HepG2 (cell line): Measurements from ENCODE around the gene DOHH. TPM values are rescaled to one million over a fixed set of nuclear protein-coding genes. Genes with fewer than 3 reads are reported as not detected.

Experiments
- FOXK2 ChIP-seq: fragments of 450-650 bp; IDR thresholded peaks from 2 replicates; pipeline ENCODE4 v1.6.1; 2016
- HNF1A ChIP-seq, 2 experiments: sonication (generic) in 1 of 2; formaldehyde crosslinking in 1 of 2; IDR thresholded peaks; 2 replicates each; pipeline versions ENCODE4 v1.4.0 to v1.6.1; 2016 to 2020; ENCODE audit warnings: borderline replicate concordance in 1 of 2, low read depth in 1 of 2, mild to moderate bottlenecking in 1 of 2, missing genetic modification reagents in 1 of 2
- ISL2 ChIP-seq: sonication (generic); formaldehyde crosslinking; IDR thresholded peaks from 2 replicates; pipeline ENCODE4 v1.5.0; 2020; ENCODE audit warnings: missing genetic modification reagents
- ZBTB20 ChIP-seq: sonication (generic); formaldehyde crosslinking; IDR thresholded peaks from 2 replicates; pipeline ENCODE4 v1.8.1; 2023; ENCODE audit warnings: missing genetic modification reagents, low read depth, mild to moderate bottlenecking, borderline replicate concordance
- ZUFSP ChIP-seq: sonication (generic); formaldehyde crosslinking; IDR thresholded peaks from 2 replicates; pipeline ENCODE4 v1.9.0; 2021; ENCODE audit warnings: missing genetic modification reagents, mild to moderate bottlenecking, borderline replicate concordance
- polyA plus RNA-seq, 8 experiments: library from polyadenylated mRNA; depleted of rRNA in 3 of 8; stranded (reverse) in 7 of 8; unstranded in 1 of 8; fragments of >200 nt; fragmentation: Illumina TruSeq in 4 of 8; extraction: Trizol in 4 of 8; gene quantifications; 2 replicates each; pipeline versions ENCODE4 v1.2.1 to v1.2.3, GENCODE V29; 2011 to 2016; ENCODE audit warnings: low read depth in 4 of 8, missing spikeins in 1 of 8, mixed read lengths in 1 of 8; ENCODE audit not compliant: insufficient read depth in 1 of 8
- total RNA-seq, 5 experiments: library from RNA; depleted of rRNA; stranded (reverse); fragments of >200 nt; fragmentation: Illumina TruSeq; extraction: Trizol; gene quantifications; 2 replicates each; pipeline ENCODE4 v1.2.3, GENCODE V29; 2016; ENCODE audit warnings: low read depth in 1 of 5
- TF ChIP-seq, protein P1 (sequence below): sonication (generic); formaldehyde crosslinking; IDR thresholded peaks from 2 replicates; pipeline ENCODE4 v1.5.0; 2020; ENCODE audit warnings: mild to moderate bottlenecking, missing genetic modification reagents, borderline replicate concordance

DOHH gene
- total and polyA plus RNA-seq, 2 of the 13 experiments (the other 11 are each of a cell fraction or from before 2014, with no cell fraction given) = 3.5 to 13.7 TPM

GRCh38 chr19:3549816-3550215, 49.3 kb upstream of the DOHH start (continued):
- TF ChIP-seq, protein P1, sequence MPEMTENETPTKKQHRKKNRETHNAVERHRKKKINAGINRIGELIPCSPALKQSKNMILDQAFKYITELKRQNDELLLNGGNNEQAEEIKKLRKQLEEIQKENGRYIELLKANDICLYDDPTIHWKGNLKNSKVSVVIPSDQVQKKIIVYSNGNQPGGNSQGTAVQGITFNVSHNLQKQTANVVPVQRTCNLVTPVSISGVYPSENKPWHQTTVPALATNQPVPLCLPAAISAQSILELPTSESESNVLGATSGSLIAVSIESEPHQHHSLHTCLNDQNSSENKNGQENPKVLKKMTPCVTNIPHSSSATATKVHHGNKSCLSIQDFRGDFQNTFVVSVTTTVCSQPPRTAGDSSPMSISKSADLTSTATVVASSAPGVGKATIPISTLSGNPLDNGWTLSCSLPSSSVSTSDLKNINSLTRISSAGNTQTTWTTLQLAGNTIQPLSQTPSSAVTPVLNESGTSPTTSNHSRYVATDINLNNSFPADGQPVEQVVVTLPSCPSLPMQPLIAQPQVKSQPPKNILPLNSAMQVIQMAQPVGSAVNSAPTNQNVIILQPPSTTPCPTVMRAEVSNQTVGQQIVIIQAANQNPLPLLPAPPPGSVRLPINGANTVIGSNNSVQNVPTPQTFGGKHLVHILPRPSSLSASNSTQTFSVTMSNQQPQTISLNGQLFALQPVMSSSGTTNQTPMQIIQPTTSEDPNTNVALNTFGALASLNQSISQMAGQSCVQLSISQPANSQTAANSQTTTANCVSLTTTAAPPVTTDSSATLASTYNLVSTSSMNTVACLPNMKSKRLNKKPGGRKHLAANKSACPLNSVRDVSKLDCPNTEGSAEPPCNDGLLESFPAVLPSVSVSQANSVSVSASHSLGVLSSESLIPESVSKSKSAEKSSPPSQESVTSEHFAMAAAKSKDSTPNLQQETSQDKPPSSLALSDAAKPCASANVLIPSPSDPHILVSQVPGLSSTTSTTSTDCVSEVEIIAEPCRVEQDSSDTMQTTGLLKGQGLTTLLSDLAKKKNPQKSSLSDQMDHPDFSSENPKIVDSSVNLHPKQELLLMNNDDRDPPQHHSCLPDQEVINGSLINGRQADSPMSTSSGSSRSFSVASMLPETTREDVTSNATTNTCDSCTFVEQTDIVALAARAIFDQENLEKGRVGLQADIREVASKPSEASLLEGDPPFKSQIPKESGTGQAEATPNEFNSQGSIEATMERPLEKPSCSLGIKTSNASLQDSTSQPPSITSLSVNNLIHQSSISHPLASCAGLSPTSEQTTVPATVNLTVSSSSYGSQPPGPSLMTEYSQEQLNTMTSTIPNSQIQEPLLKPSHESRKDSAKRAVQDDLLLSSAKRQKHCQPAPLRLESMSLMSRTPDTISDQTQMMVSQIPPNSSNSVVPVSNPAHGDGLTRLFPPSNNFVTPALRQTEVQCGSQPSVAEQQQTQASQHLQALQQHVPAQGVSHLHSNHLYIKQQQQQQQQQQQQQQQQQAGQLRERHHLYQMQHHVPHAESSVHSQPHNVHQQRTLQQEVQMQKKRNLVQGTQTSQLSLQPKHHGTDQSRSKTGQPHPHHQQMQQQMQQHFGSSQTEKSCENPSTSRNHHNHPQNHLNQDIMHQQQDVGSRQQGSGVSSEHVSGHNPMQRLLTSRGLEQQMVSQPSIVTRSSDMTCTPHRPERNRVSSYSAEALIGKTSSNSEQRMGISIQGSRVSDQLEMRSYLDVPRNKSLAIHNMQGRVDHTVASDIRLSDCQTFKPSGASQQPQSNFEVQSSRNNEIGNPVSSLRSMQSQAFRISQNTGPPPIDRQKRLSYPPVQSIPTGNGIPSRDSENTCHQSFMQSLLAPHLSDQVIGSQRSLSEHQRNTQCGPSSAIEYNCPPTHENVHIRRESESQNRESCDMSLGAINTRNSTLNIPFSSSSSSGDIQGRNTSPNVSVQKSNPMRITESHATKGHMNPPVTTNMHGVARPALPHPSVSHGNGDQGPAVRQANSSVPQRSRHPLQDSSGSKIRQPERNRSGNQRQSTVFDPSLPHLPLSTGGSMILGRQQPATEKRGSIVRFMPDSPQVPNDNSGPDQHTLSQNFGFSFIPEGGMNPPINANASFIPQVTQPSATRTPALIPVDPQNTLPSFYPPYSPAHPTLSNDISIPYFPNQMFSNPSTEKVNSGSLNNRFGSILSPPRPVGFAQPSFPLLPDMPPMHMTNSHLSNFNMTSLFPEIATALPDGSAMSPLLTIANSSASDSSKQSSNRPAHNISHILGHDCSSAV (CRISPR knock-in tag) = no peak
- TF ChIP-seq FOXK2 (no peak), HNF1A (IDR thresholded peaks at IDR 0.05; ENCODE audit: low read depth) (no peak), HNF1A (CRISPR knock-in tag; IDR thresholded peaks at IDR 0.05; ENCODE audit: borderline replicate concordance) (no peak), ZUFSP (CRISPR knock-in tag) (no peak), ZBTB20 (CRISPR knock-in tag) (no peak), ISL2 (no peak)
